GM23338 (cell line): ENCODE measurements around the gene NACA2. TPM values are rescaled to one million over a fixed set of nuclear protein-coding genes. Genes with fewer than 3 reads are reported as not detected.

Source experiments
- ATAC-seq: fragments of 200-7000 bp; cut with Tn5 transposase; 3 replicates; pipeline ENCODE4 v1.9.1; 2020
- DNase-seq: peaks from one replicate; pipeline ENCODE4 v3.0.0-alpha.2; 2015; ENCODE audit warnings: low spot score
- H2AFZ ChIP-seq: fragments of 200-600 bp; sonication (generic); 2 replicates; pipeline ENCODE4 v1.8.0; 2016; ENCODE audit warnings: antibody characterized with exemption, mild to moderate bottlenecking, moderate library complexity
- H3F3A ChIP-seq: fragments of 200-600 bp; sonication (generic); replicated peaks from 2 replicates; pipeline ENCODE4 v1.8.0; 2017; ENCODE audit warnings: antibody characterized with exemption, mixed run types, low read depth
- H3K27ac ChIP-seq: fragments of 200-600 bp; sonication (generic); 2 replicates; pipeline ENCODE4 v1.6.1; 2016; ENCODE audit warnings: low read depth
- H3K27me3 ChIP-seq: fragments of 200-600 bp; sonication (generic); 2 replicates; pipeline ENCODE4 v1.8.0; 2016; ENCODE audit warnings: mild to moderate bottlenecking, mixed run types, moderate library complexity; ENCODE audit not compliant: insufficient read depth
- H3K36me3 ChIP-seq: fragments of 200-600 bp; sonication (generic); 2 replicates; pipeline ENCODE4 v1.8.0; 2016; ENCODE audit warnings: mild to moderate bottlenecking; ENCODE audit not compliant: insufficient read depth
- H3K4me1 ChIP-seq: fragments of 200-600 bp; sonication (generic); 2 replicates; pipeline ENCODE4 v1.8.0; 2016; ENCODE audit warnings: mild to moderate bottlenecking, moderate library complexity; ENCODE audit not compliant: insufficient read depth
- H3K4me2 ChIP-seq: fragments of 200-600 bp; sonication (generic); 2 replicates; pipeline ENCODE4 v1.7.1; 2017; ENCODE audit warnings: mixed run types
- H3K4me3 ChIP-seq: fragments of 200-600 bp; sonication (generic); 2 replicates; pipeline ENCODE4 v1.6.1; 2016; ENCODE audit warnings: mixed run types
- H3K79me2 ChIP-seq: fragments of 200-600 bp; sonication (generic); replicated peaks from 2 replicates; pipeline ENCODE4 v1.8.0; 2017; ENCODE audit warnings: mild to moderate bottlenecking; ENCODE audit not compliant: insufficient read depth
- H3K9me2 ChIP-seq: fragments of 200-600 bp; sonication (generic); 2 replicates; pipeline ENCODE4 v1.8.0; 2017; ENCODE audit not compliant: insufficient read depth
- H4K20me1 ChIP-seq: fragments of 200-600 bp; sonication (generic); replicated peaks from 2 replicates; pipeline ENCODE4 v1.8.0; 2017; ENCODE audit warnings: mild to moderate bottlenecking; ENCODE audit not compliant: insufficient read depth
- H3K27ac Mint-ChIP-seq: 2 replicates; pipeline ENCODE4 v1.8.0; 2020; ENCODE audit warnings: inconsistent platforms, mild to moderate bottlenecking, moderate library complexity, mixed read lengths
- H3K27me3 Mint-ChIP-seq: 3 replicates; pipeline ENCODE4 v1.8.0; 2022; ENCODE audit warnings: low read depth, mild to moderate bottlenecking, moderate library complexity, mixed read lengths, inconsistent platforms; ENCODE audit not compliant: insufficient read depth, poor library complexity
- H3K36me3 Mint-ChIP-seq: 3 replicates; pipeline ENCODE4 v1.8.0; 2021; ENCODE audit warnings: low read depth, mild to moderate bottlenecking, inconsistent platforms, moderate library complexity, mixed read lengths
- H3K4me1 Mint-ChIP-seq: 3 replicates; pipeline ENCODE4 v1.8.0; 2020; ENCODE audit warnings: mild to moderate bottlenecking, inconsistent platforms, mixed read lengths
- H3K4me3 Mint-ChIP-seq: 3 replicates; pipeline ENCODE4 v1.8.0; 2021; ENCODE audit warnings: moderate library complexity, mild to moderate bottlenecking, inconsistent platforms, mixed read lengths
- H3K9me3 Mint-ChIP-seq: 3 replicates; pipeline ENCODE4 v1.8.0; 2020; ENCODE audit warnings: moderate library complexity, mild to moderate bottlenecking, inconsistent platforms, mixed read lengths
- CREB1 ChIP-seq: fragments of 250-450 bp; sonication (Bioruptor Pico); IDR thresholded peaks from 2 replicates; pipeline ENCODE4 v1.5.0; 2020; ENCODE audit warnings: low read depth, mild to moderate bottlenecking, moderate library complexity
- EZH2 ChIP-seq: fragments of 200-600 bp; sonication (generic); IDR thresholded peaks from one replicate; pipeline ENCODE4 v1.8.0; 2017; ENCODE audit warnings: antibody characterized with exemption, mild to moderate bottlenecking, low read depth; ENCODE audit not compliant: unreplicated experiment
- EZH2phosphoT487 ChIP-seq: fragments of 200-600 bp; sonication (generic); IDR thresholded peaks from one replicate; pipeline ENCODE4 v1.8.1; 2018; ENCODE audit warnings: antibody characterized with exemption; ENCODE audit not compliant: unreplicated experiment
- JUNB ChIP-seq: IDR thresholded peaks from one replicate; pipeline ENCODE4 v1.6.1; 2016; ENCODE audit warnings: antibody characterized with exemption; ENCODE audit not compliant: unreplicated experiment
- NANOG ChIP-seq: IDR thresholded peaks from 2 replicates; pipeline ENCODE4 v1.6.1; 2016; ENCODE audit warnings: antibody characterized with exemption, borderline replicate concordance
- POLR2AphosphoS5 ChIP-seq: IDR thresholded peaks from 2 replicates; pipeline ENCODE4 v1.6.1; 2016; ENCODE audit warnings: antibody characterized with exemption, low read depth
- STAT1 ChIP-seq: IDR thresholded peaks from one replicate; pipeline ENCODE4 v1.6.1; 2016; ENCODE audit warnings: antibody characterized with exemption; ENCODE audit not compliant: unreplicated experiment
- ZNF114 ChIP-seq: fragments of 250-450 bp; sonication (Bioruptor Pico); IDR thresholded peaks from 2 replicates; pipeline ENCODE4 v1.5.0; 2020; ENCODE audit warnings: mild to moderate bottlenecking, moderate library complexity
- ZNF331 ChIP-seq: fragments of 250-450 bp; sonication (Bioruptor Pico); IDR thresholded peaks from 2 replicates; pipeline ENCODE4 v1.5.0; 2020; ENCODE audit warnings: low read depth, mild to moderate bottlenecking, moderate library complexity
- polyA plus RNA-seq: library from polyadenylated mRNA; unstranded; fragments of >200 nt; fragmentation: Nextera tagmentation; extraction: Ambion mirVana; gene quantifications from 2 replicates; pipeline ENCODE4 v1.2.1, GENCODE V29; 2016
- total RNA-seq: library from RNA; depleted of rRNA; stranded (reverse); fragments of >200 nt; shearing (Covaris generic); gene quantifications from 2 replicates; pipeline ENCODE4 v1.2.3, GENCODE V29; 2014
- TF ChIP-seq, protein P1 (sequence below): IDR thresholded peaks from one replicate; pipeline ENCODE4 v1.6.1; 2018; ENCODE audit warnings: antibody characterized with exemption; ENCODE audit not compliant: unreplicated experiment
- TF ChIP-seq, protein P2 (sequence below): fragments of 250-450 bp; sonication (Bioruptor Pico); IDR thresholded peaks from 2 replicates; pipeline ENCODE4 v1.5.0; 2020; ENCODE audit warnings: mild to moderate bottlenecking, moderate library complexity
- TF ChIP-seq, protein P3 (sequence below): IDR thresholded peaks from 2 replicates; pipeline ENCODE4 v1.6.1; 2016; ENCODE audit warnings: antibody characterized with exemption
- TF ChIP-seq, protein P4 (sequence below), 2 experiments: fragments of 200-600 bp in 1 of 2; sonication (generic) in 1 of 2; conservative IDR thresholded peaks; 2 replicates each; pipeline versions ENCODE4 v1.5.1 to v1.6.1; 2016 to 2017; ENCODE audit warnings: antibody characterized with exemption in 2 of 2, low read depth in 2 of 2, mild to moderate bottlenecking in 2 of 2, moderate library complexity in 1 of 2

Gene NACA2
- total and polyA plus RNA-seq, 2 experiments from 2014 or later: 0.65 TPM; not detected in 1

DNA sequence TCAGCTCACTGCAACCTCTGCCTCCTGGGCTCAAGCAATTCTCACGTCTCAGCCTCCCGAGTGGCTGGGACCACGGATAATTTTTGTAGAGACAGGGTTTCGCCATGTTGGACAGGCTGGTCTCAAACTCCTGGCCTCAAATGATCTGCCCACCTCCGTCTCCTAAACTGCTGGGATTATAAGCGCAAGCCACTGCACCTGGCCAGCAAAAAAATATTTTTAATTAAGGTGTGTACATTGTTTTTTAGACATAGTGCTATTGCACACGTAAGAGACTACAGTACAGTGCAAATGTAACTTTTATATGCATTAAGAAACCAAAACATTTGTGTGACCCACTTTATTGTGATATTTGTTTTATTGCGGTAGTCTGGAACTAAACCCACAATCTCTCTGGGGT is 49.0 kb downstream of the NACA2 start:
- H3K27ac ChIP-seq: no peak overlapping the region
- H3K4me2 ChIP-seq: no peak overlapping the region
- H4K20me1 ChIP-seq: no peaks in the 10 kb centered on the region
- no peak for ATAC-seq
- no peak overlapping the region for H3K27ac Mint-ChIP-seq
- H2AFZ ChIP-seq: no peak overlapping the region
- H3K79me2 ChIP-seq: no peaks in the 10 kb centered on the region
- H3K27me3 Mint-ChIP-seq: no peaks in the 10 kb centered on the region
- H3K36me3 Mint-ChIP-seq: 0 out of 3 replicates have a peak, but pooled peaks cover 5% of the 10 kb centered on the region
- H3K36me3 ChIP-seq: no peaks in the 10 kb centered on the region; the same call in 1 of the 2 replicates
- TF ChIP-seq, protein P1, sequence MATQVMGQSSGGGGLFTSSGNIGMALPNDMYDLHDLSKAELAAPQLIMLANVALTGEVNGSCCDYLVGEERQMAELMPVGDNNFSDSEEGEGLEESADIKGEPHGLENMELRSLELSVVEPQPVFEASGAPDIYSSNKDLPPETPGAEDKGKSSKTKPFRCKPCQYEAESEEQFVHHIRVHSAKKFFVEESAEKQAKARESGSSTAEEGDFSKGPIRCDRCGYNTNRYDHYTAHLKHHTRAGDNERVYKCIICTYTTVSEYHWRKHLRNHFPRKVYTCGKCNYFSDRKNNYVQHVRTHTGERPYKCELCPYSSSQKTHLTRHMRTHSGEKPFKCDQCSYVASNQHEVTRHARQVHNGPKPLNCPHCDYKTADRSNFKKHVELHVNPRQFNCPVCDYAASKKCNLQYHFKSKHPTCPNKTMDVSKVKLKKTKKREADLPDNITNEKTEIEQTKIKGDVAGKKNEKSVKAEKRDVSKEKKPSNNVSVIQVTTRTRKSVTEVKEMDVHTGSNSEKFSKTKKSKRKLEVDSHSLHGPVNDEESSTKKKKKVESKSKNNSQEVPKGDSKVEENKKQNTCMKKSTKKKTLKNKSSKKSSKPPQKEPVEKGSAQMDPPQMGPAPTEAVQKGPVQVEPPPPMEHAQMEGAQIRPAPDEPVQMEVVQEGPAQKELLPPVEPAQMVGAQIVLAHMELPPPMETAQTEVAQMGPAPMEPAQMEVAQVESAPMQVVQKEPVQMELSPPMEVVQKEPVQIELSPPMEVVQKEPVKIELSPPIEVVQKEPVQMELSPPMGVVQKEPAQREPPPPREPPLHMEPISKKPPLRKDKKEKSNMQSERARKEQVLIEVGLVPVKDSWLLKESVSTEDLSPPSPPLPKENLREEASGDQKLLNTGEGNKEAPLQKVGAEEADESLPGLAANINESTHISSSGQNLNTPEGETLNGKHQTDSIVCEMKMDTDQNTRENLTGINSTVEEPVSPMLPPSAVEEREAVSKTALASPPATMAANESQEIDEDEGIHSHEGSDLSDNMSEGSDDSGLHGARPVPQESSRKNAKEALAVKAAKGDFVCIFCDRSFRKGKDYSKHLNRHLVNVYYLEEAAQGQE: no peak
- TF ChIP-seq STAT1 (no peak), NANOG (no peak), CREB1 (CRISPR knock-in tag) (no peak), JUNB (no peak), ZNF331 (CRISPR knock-in tag) (no peak), EZH2phosphoT487 (no peak), ZNF114 (CRISPR knock-in tag) (no peak), POLR2AphosphoS5 (no peak), EZH2 (no peak)
- TF ChIP-seq, protein P2, sequence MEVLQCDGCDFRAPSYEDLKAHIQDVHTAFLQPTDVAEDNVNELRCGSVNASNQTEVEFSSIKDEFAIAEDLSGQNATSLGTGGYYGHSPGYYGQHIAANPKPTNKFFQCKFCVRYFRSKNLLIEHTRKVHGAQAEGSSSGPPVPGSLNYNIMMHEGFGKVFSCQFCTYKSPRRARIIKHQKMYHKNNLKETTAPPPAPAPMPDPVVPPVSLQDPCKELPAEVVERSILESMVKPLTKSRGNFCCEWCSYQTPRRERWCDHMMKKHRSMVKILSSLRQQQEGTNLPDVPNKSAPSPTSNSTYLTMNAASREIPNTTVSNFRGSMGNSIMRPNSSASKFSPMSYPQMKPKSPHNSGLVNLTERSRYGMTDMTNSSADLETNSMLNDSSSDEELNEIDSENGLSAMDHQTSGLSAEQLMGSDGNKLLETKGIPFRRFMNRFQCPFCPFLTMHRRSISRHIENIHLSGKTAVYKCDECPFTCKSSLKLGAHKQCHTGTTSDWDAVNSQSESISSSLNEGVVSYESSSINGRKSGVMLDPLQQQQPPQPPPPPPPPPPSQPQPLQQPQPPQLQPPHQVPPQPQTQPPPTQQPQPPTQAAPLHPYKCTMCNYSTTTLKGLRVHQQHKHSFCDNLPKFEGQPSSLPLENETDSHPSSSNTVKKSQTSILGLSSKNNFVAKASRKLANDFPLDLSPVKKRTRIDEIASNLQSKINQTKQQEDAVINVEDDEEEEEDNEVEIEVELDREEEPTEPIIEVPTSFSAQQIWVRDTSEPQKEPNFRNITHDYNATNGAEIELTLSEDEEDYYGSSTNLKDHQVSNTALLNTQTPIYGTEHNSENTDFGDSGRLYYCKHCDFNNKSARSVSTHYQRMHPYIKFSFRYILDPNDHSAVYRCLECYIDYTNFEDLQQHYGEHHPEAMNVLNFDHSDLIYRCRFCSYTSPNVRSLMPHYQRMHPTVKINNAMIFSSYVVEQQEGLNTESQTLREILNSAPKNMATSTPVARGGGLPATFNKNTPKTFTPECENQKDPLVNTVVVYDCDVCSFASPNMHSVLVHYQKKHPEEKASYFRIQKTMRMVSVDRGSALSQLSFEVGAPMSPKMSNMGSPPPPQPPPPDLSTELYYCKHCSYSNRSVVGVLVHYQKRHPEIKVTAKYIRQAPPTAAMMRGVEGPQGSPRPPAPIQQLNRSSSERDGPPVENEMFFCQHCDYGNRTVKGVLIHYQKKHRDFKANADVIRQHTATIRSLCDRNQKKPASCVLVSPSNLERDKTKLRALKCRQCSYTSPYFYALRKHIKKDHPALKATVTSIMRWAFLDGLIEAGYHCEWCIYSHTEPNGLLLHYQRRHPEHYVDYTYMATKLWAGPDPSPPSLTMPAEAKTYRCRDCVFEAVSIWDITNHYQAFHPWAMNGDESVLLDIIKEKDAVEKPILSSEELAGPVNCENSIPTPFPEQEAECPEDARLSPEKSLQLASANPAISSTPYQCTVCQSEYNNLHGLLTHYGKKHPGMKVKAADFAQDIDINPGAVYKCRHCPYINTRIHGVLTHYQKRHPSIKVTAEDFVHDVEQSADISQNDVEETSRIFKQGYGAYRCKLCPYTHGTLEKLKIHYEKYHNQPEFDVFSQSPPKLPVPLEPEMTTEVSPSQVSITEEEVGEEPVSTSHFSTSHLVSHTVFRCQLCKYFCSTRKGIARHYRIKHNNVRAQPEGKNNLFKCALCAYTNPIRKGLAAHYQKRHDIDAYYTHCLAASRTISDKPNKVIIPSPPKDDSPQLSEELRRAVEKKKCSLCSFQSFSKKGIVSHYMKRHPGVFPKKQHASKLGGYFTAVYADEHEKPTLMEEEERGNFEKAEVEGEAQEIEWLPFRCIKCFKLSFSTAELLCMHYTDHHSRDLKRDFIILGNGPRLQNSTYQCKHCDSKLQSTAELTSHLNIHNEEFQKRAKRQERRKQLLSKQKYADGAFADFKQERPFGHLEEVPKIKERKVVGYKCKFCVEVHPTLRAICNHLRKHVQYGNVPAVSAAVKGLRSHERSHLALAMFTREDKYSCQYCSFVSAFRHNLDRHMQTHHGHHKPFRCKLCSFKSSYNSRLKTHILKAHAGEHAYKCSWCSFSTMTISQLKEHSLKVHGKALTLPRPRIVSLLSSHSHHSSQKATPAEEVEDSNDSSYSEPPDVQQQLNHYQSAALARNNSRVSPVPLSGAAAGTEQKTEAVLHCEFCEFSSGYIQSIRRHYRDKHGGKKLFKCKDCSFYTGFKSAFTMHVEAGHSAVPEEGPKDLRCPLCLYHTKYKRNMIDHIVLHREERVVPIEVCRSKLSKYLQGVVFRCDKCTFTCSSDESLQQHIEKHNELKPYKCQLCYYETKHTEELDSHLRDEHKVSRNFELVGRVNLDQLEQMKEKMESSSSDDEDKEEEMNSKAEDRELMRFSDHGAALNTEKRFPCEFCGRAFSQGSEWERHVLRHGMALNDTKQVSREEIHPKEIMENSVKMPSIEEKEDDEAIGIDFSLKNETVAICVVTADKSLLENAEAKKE: no peak
- TF ChIP-seq, protein P3, sequence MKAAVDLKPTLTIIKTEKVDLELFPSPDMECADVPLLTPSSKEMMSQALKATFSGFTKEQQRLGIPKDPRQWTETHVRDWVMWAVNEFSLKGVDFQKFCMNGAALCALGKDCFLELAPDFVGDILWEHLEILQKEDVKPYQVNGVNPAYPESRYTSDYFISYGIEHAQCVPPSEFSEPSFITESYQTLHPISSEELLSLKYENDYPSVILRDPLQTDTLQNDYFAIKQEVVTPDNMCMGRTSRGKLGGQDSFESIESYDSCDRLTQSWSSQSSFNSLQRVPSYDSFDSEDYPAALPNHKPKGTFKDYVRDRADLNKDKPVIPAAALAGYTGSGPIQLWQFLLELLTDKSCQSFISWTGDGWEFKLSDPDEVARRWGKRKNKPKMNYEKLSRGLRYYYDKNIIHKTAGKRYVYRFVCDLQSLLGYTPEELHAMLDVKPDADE: no peak
- TF ChIP-seq, protein P4, sequence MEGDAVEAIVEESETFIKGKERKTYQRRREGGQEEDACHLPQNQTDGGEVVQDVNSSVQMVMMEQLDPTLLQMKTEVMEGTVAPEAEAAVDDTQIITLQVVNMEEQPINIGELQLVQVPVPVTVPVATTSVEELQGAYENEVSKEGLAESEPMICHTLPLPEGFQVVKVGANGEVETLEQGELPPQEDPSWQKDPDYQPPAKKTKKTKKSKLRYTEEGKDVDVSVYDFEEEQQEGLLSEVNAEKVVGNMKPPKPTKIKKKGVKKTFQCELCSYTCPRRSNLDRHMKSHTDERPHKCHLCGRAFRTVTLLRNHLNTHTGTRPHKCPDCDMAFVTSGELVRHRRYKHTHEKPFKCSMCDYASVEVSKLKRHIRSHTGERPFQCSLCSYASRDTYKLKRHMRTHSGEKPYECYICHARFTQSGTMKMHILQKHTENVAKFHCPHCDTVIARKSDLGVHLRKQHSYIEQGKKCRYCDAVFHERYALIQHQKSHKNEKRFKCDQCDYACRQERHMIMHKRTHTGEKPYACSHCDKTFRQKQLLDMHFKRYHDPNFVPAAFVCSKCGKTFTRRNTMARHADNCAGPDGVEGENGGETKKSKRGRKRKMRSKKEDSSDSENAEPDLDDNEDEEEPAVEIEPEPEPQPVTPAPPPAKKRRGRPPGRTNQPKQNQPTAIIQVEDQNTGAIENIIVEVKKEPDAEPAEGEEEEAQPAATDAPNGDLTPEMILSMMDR (conservative IDR thresholded peaks at IDR 0.05; ENCODE audit: low read depth in 2 of 2): no peak
- H3K27me3 ChIP-seq: no peaks in the 10 kb centered on the region
- no peak overlapping the region for H3K4me3 ChIP-seq
- H3K9me3 Mint-ChIP-seq: peaks cover 8% of the 10 kb centered on the region; the same call in 2 of the 3 replicates
- no peaks in the 10 kb centered on the region for H3K9me2 ChIP-seq
- DNase-seq: no peak
- no peaks in the 10 kb centered on the region for H3K4me1 Mint-ChIP-seq
- H3K4me1 ChIP-seq: no peaks in the 10 kb centered on the region
- H3F3A ChIP-seq: no peaks in the 10 kb centered on the region
- no peak overlapping the region for H3K4me3 Mint-ChIP-seq
